ENCODE results near the gene FAM83C.
"Not testable (repeated sequence)": the region's sequence is repeated elsewhere in the genome, so short reads cannot be mapped to it uniquely, and the experiment has no call there.

The FAM83C gene

GRCh38 chr20:35264755-35265154 is 27.5 kb downstream of the FAM83C start:
- DNase-seq (ENCODE audit: low read depth), result no peak

GRCh38 chr20:35263532-35264341 is 28.5 kb downstream of the FAM83C start:
- DNase-seq (ENCODE audit: low read depth), result no peak

- not testable (repeated sequence) for DNase-seq (ENCODE audit: low read depth)
Observed at GRCh38 chr20:35262731-35263531, 29.3 kb downstream of the FAM83C start.

- DNase-seq (ENCODE audit: low read depth), result not testable (repeated sequence)
Observed at GRCh38 chr20:35262321-35262720, 29.9 kb downstream of the FAM83C start.

GRCh38 chr20:35260426-35260825 is 31.8 kb downstream of the FAM83C start:
- DNase-seq (ENCODE audit: low read depth), result no peak

- DNase-seq (ENCODE audit: low read depth), result no peak
Observed at GRCh38 chr20:35257175-35257909, 34.9 kb downstream of the FAM83C start.

- DNase-seq (ENCODE audit: low read depth), result no peak
Observed at GRCh38 chr20:35254448-35254999, 37.7 kb downstream of the FAM83C start.

- DNase-seq (ENCODE audit: low read depth), result no peak
Observed at GRCh38 chr20:35253010-35253409, 39.2 kb downstream of the FAM83C start.

GRCh38 chr20:35252598-35252997 is 39.6 kb downstream of the FAM83C start:
- DNase-seq (ENCODE audit: low read depth), result not testable (repeated sequence)

- DNase-seq (ENCODE audit: low read depth), result no peak
Observed at GRCh38 chr20:35252037-35252461, 40.2 kb downstream of the FAM83C start.

- DNase-seq (ENCODE audit: low read depth), result no peak
Observed at GRCh38 chr20:35251613-35251940, 40.6 kb downstream of the FAM83C start.

- no peak for DNase-seq (ENCODE audit: low read depth)
Observed at GRCh38 chr20:35248641-35249475, 43.4 kb downstream of the FAM83C start.

GRCh38 chr20:35246723-35247122 is 45.5 kb downstream of the FAM83C start:
- no peak for DNase-seq (ENCODE audit: low read depth)

- DNase-seq (ENCODE audit: low read depth), result no peak
Observed at GRCh38 chr20:35243986-35244385, 48.2 kb downstream of the FAM83C start.

GRCh38 chr20:35243317-35243716 is 48.9 kb downstream of the FAM83C start:
- DNase-seq (ENCODE audit: low read depth), result no peak

GRCh38 chr20:35240811-35241293 is 51.4 kb downstream of the FAM83C start:
- DNase-seq (ENCODE audit: low read depth), result no peak

- no peak for DNase-seq (ENCODE audit: low read depth)
Observed at GRCh38 chr20:35240083-35240810, 52.0 kb downstream of the FAM83C start.

GRCh38 chr20:35238735-35239134 is 53.5 kb downstream of the FAM83C start:
- no peak for DNase-seq (ENCODE audit: low read depth)

GRCh38 chr20:35238170-35238569 is 54.1 kb downstream of the FAM83C start:
- no peak for DNase-seq (ENCODE audit: low read depth)

GRCh38 chr20:35237486-35237885 is 54.7 kb downstream of the FAM83C start:
- DNase-seq (ENCODE audit: low read depth), result no peak

GRCh38 chr20:35235881-35236280 is 56.3 kb downstream of the FAM83C start:
- DNase-seq (ENCODE audit: low read depth), result no peak
